Type B pancreatic cell (in vitro differentiated cells): ENCODE results near the gene ISOC2. TPM values are rescaled to one million over a fixed set of nuclear protein-coding genes. Genes with fewer than 3 reads are reported as not detected.
"Not testable (repeated sequence)": the region's sequence is repeated elsewhere in the genome, so short reads cannot be mapped to it uniquely, and the experiment has no call there.

ENCODE experiments used
- DNase-seq: peaks from one replicate; pipeline ENCODE4 v3.0.0; 2021; ENCODE audit warnings: mixed read lengths; ENCODE audit not compliant: unreplicated experiment; ENCODE audit errors: extremely low spot score
- H3K27ac Mint-ChIP-seq: 2 replicates; pipeline ENCODE4 v1.8.0; 2021; ENCODE audit warnings: mild to moderate bottlenecking, mixed read lengths
- H3K27me3 Mint-ChIP-seq: 2 replicates; pipeline ENCODE4 v1.8.0; 2021; ENCODE audit warnings: mixed read lengths
- H3K36me3 Mint-ChIP-seq: 2 replicates; pipeline ENCODE4 v1.8.0; 2021; ENCODE audit warnings: mixed read lengths
- H3K4me1 Mint-ChIP-seq: one replicate; pipeline ENCODE4 v1.8.0; 2021; ENCODE audit warnings: mixed read lengths; ENCODE audit not compliant: unreplicated experiment
- H3K4me3 Mint-ChIP-seq: 2 replicates; pipeline ENCODE4 v1.8.0; 2021; ENCODE audit warnings: mild to moderate bottlenecking, mixed read lengths
- H3K9me3 Mint-ChIP-seq: 2 replicates; pipeline ENCODE4 v1.8.0; 2021; ENCODE audit warnings: mixed read lengths
- CTCF ChIP-seq: fragments of 200-600 bp; sonication (generic); conservative IDR thresholded peaks from 2 replicates; pipeline ENCODE4 v1.5.0; 2021; ENCODE audit warnings: antibody characterized with exemption, mild to moderate bottlenecking
- total RNA-seq: library from RNA; stranded (reverse); gene quantifications from 2 replicates; pipeline ENCODE4 v1.2.1, GENCODE V29; 2021; ENCODE audit warnings: low replicate concordance

ISOC2 gene
- total RNA-seq, 1 donor from 2014 or later = 47.5 TPM

GRCh38 chr19:55503157-55503501 is 41.7 kb upstream of the ISOC2 start:
- H3K4me3 Mint-ChIP-seq = no peak overlapping the region
- H3K4me1 Mint-ChIP-seq = no peaks in the 10 kb centered on the region
- H3K27me3 Mint-ChIP-seq = peaks cover 24% of the 10 kb centered on the region
- no peak overlapping the region for H3K27ac Mint-ChIP-seq
- DNase-seq = no peak
- no peaks in the 10 kb centered on the region for H3K36me3 Mint-ChIP-seq
- H3K9me3 Mint-ChIP-seq = no peaks in the 10 kb centered on the region
- no peak for TF ChIP-seq CTCF

- no peak for TF ChIP-seq CTCF
- peaks cover 18% of the 10 kb centered on the region for H3K27me3 Mint-ChIP-seq
- H3K9me3 Mint-ChIP-seq = no peaks in the 10 kb centered on the region
- H3K4me3 Mint-ChIP-seq = no peak overlapping the region
- H3K27ac Mint-ChIP-seq = no peak overlapping the region
- no peaks in the 10 kb centered on the region for H3K4me1 Mint-ChIP-seq
- H3K36me3 Mint-ChIP-seq = no peaks in the 10 kb centered on the region
- no peak for DNase-seq
Measured at GRCh38 chr19:55502197-55502952, 40.9 kb upstream of the ISOC2 start.

GRCh38 chr19:55500368-55500952 is 39.0 kb upstream of the ISOC2 start:
- Mint-ChIP-seq H3K27ac (no peak overlapping the region), H3K4me1 (peaks cover 6% of the 10 kb centered on the region)

DNA sequence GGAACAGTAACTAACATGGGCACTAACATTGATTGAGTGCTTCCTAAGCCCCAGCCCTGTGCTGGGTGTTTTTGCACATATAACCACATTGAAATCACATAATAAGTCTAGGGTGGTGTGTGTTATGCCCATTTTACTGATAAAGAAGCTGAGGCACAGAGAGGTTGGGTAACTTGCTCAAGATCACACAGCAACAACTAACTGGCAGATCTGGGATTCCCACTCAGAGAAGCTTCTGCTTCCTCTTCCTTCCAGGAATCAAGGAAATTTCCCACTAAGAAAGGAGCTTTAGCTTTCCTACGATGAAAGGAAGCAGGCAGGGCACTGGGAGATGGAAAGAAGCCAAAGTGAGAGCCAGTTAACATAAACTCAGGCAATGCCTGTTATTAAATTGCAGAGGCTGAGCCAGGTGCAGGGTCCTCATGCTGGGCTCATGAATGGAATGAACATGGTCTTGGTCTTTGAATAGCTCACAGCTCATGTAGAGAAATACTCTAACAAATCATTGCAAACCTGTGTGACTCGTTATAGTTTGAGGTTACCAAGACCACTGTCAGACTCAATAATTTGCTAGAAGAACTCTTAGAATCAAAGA is 36.9 kb upstream of the ISOC2 start:
- H3K27ac Mint-ChIP-seq = no peak overlapping the region
- no peak for DNase-seq
- H3K4me1 Mint-ChIP-seq = peaks cover 8% of the 10 kb centered on the region
- peaks cover 14% of the 10 kb centered on the region for H3K27me3 Mint-ChIP-seq
- H3K9me3 Mint-ChIP-seq = no peaks in the 10 kb centered on the region
- no peaks in the 10 kb centered on the region for H3K36me3 Mint-ChIP-seq
- H3K4me3 Mint-ChIP-seq = no peak overlapping the region
- no peak for TF ChIP-seq CTCF

More at GRCh38 chr19:55500368-55500952, 39.0 kb upstream of the ISOC2 start:
- DNase-seq = no peak
- Mint-ChIP-seq H3K4me3 (no peak overlapping the region), H3K27me3 (peaks cover 16% of the 10 kb centered on the region), H3K36me3 (no peaks in the 10 kb centered on the region), H3K9me3 (no peaks in the 10 kb centered on the region)
- TF ChIP-seq CTCF = no peak

GRCh38 chr19:55497763-55498162 is 36.3 kb upstream of the ISOC2 start:
- no peak for TF ChIP-seq CTCF
- peaks cover 11% of the 10 kb centered on the region for H3K27me3 Mint-ChIP-seq
- no peak overlapping the region for H3K27ac Mint-ChIP-seq
- peaks cover 8% of the 10 kb centered on the region for H3K4me1 Mint-ChIP-seq
- DNase-seq = no peak
- H3K4me3 Mint-ChIP-seq = no peak overlapping the region
- no peaks in the 10 kb centered on the region for H3K36me3 Mint-ChIP-seq
- no peaks in the 10 kb centered on the region for H3K9me3 Mint-ChIP-seq

- Mint-ChIP-seq H3K4me1 (peaks cover 12% of the 10 kb centered on the region), H3K27me3 (peaks cover 10% of the 10 kb centered on the region)
- not testable (repeated sequence) for H3K4me3 Mint-ChIP-seq, H3K27ac Mint-ChIP-seq, H3K9me3 Mint-ChIP-seq, H3K36me3 Mint-ChIP-seq, DNase-seq
Measured at GRCh38 chr19:55496820-55497219, 35.4 kb upstream of the ISOC2 start.
